Measurements from ENCODE around the gene KAZN.

- TF ChIP-seq CTCF (conservative IDR thresholded peaks at IDR 0.05 in 1 of 2, IDR thresholded peaks at IDR 0.05 in 1 of 2; ENCODE audit: low read depth in 1 of 2, low read length in 2 of 2) (no peak), EZH2 (IDR thresholded peaks at IDR 0.05; ENCODE audit: low read length, missing control alignments) (no peak)
These were observed 278.7 kb downstream of the KAZN start for GRCh38 chr1:14877224-14877623.

Data from fibroblast of lung (primary cell).